GM21737 (cell line): ENCODE results near the gene PAK4.
"Not testable (repeated sequence)": the region's sequence is repeated elsewhere in the genome, so short reads cannot be mapped to it uniquely, and the experiment has no call there.

Source experiments
- ATAC-seq: cut with Tn5 transposase; IDR thresholded peaks from one replicate; pipeline ENCODE4 v1.9.1; 2021; ENCODE audit warnings: mild to moderate bottlenecking, moderate library complexity; ENCODE audit not compliant: unreplicated experiment

The PAK4 gene

DNA sequence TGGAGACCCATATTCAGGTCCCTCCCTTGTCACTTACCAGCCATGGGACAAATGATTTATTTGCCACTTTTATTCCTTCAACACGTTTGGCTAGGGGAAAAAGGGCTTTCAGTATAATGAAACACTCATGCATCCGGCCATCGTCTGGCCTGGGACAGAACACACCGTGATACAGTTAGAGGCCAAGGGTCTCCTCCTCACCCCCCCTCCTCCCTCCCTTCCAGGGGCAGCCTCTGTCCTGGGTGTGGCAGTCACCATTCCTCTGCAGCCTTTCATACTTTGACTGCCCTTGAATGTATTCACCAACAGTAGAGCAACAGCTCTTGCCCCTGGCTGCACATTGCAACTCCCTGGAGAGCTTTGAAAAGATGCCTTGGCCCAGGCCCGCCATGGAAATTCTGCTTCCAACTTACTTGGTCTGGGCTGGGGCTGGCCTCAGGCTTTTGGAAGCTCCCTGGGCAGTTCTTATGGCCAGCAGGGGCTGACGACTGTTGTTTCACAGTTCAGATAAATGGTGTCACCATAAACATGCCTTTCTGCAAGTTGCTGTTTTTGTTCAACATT, 3.0 kb downstream of the PAK4 start:
- ATAC-seq: no peak

DNA sequence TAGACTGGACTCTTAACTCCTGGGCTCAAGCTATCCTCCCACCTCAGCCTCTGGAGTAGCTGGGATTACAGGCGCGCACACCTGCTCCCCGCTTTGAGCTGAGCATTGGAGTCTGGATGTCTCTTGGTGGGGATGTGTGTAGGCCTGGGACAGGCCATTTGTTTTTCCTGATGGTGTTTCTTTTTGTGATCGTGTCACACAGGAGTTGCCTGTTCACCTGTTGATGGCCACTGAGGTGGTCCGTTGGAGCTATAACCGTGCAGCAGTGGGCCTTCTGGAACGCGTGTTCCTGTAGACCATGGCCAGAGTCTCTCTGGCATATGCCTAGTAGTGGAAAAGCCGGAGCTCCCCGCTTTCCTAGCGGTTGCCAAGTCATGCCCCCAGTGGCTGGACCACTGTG, 3.5 kb downstream of the PAK4 start:
- no peak for ATAC-seq

DNA sequence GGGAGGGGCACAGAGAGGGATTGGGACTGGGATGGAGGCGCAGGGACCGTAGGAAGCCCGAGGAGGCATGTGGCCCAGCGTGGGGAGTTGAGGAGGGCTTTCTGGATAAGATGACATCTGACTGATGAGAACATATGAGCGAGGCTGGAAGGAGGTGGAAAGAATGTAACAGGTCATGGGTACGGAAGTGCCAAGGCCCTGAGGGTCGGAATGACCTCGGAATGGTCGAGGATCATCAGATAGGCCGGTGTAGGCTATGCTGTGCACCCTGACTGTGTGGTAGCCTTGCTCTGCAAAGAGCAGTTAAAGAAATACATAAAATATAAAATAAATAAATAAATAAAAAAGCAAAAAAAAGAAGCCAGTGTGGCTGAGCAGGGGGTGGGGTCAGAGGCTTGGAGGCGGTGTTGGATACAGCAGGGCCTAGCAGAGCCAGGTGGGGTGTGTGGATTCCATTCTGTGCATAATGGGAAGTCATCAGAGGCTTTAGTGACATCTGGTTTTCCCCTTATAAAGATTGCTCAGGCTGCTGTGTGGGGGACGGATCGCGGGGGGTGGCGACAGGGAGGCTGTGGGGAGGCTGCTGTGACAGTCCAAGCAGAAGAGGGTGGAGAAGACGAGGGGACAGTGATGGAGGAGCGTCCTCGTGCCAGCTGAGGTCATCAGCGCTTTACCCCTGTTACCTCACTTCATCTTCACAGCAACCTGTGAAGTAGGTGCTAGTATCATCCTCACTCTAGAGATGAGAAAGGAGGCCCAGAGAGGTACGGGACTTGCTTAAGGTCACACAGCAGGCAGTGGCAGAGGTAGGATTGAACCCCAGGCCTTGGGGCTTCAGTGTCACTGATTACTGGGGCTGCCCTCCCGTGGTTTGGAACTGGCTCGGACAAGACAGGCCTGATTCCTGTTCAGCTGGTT, 5.0 kb downstream of the PAK4 start:
- no peak for ATAC-seq

DNA sequence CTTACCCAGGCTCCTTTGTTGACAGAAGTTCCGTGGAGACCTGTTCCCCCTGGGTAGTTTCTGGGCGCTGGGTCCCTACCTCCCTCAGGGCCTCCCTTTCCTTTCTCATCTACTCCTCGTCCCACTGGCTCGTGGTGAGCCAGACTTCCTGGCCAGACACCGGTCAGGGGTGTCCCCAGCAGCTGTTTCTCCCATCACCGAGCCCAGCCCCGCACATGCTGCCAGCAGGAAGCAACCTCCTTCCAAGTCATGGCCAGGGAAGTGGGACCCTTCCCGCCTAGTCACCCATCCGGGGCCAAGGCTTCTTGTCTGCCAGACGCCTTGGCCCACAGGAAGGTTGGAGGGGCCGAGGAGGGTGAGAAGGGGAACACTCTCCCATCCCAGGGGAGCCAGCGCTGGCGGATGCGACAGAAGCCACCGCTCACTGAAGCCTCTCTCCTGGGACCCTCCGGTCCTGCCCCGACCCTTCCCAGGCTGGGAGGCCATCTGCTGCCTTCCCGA, 5.7 kb downstream of the PAK4 start:
- no peak for ATAC-seq

DNA sequence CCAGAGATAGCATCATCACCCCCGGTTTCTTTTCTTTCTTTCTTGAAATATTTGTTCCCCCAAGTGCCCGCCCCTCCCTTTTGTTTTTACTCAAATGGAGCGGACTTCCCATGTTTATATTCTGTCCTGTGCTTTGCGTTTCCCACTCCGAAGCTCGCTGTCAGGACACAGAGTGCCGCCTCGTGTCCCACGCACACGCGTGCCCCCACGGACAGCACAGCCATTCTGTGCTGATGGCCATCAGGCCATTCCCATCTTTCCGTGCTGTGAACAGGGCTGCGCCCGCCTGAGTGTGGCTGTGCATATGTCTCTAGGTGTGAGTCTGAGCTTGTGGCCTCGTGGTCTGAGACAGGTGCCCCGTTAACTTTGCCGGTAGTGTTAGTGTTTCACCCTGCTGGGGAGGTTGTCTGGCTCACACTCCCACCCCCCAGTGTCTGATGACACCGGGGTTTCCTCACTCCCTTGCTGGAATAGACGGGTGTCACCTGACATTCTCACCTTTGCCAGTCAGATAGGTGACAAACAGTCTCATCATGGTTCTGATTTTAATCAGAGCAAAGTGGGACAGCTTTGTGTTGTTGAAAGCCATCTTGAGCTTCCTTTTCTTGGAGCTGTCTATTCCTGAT, 6.9 kb downstream of the PAK4 start:
- no peak for ATAC-seq

DNA sequence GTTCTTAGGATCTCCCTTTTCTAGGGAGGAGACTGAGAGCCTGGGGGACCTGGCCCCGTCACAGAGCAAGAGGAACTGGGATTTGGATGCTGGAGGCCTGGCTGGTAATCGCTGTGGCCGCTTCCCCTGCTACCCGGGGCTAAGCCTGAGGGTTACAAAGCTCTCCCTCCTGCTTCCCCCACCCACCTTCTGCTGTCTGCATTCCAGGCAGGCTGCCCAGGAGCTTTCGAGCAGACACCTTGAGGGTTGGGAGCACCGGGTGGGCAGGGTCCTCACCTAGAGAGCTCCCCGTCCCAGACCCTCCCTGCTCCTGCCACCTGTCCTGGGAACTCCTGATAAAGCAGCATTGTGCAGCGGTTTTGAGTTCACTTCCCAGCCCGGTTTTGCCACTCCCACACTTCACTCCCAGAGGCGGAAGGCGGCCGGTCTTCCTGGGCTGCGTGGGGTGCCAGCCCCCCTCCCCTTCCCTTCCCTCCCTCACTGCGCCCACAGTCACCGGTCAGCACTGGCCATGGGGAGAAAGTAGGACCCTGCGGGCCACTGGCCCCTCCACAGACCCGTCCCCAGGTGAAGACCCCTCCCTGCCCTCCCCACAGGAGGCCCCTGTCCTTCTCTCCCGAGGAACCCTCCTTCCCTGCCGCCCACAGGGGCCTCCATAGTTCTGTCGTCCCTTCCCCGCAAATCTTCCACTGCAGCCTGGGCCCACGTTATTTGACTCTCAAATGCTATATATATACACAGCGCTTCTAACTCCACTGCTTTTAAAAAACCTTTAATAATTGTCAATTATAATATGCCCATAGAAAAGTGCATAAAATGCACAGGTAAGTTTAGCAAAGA, 8.1 kb downstream of the PAK4 start:
- no peak for ATAC-seq

DNA sequence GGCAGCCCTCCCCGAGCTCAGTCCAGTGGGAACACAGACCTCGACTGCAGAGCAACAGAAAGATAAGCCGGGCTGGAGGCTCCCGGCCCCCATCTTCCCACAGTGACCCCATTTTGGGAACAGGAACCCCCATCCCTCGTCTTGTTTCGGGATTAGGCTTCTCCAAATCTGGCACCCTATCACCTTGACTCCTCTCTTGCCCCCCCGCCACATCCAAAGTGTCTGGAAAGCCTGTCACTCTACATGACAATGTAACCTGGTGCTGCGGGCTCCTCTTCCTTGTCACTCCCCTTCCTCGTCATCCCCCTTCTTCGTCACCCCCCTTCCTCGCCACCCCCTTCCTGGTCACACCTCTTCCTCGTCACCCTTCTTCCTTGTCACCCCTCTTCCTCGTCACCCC, 10.1 kb downstream of the PAK4 start:
- ATAC-seq: no peak

DNA sequence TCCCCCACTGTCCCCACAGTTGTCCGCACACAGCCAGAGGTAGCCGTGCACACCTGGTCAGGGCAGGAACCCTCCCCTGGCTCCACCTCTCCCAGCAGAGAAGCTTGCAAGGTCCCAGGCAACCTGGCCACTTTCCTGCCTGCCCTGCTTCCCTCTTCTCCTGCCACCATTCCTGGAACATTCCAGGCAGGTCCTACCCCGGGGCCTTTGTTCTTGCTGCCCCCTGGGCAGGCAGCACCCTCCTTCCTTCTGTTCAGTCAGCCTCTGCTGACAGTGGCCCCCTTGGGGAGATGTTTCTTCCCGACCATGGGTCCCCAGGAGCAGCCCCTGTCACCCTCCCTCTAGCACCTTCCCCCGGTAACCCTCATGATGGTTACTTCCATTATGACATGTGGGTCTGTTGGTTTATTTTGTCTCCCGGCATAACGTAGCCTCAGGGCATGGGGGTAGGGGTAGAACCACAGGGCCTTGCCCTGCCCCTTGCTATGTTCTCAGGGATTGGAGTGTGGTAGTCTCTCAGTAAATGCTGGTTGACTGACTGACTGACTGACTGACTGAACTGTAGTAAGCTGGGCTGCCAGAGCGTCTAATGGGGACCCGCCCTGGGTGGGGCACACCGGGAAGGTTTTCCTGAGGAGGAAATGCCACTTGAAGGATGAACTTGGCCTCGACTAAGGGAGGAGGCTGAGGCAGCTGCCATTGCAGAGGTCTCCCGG, 10.8 kb downstream of the PAK4 start:
- ATAC-seq: no peak

DNA sequence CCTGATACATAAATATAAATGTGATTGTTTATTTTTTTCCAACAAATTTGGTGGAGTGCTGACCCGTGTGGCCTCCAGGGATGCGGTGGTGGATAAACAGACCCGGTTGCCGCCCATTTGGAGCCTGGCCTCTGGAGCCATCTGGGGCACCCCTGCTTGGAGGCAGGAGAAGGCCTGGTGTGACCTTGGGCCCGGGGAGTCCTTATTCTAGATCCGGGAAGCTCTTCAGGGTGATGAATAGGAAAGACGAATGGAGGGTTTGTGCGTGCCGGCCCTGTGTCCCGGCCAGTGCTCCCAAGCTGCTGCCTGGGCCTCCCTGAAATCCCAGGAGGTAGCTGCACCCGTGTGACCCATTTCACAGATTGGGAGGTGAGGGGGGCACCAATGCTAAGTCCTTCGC, 11.5 kb downstream of the PAK4 start:
- no peak for ATAC-seq

DNA sequence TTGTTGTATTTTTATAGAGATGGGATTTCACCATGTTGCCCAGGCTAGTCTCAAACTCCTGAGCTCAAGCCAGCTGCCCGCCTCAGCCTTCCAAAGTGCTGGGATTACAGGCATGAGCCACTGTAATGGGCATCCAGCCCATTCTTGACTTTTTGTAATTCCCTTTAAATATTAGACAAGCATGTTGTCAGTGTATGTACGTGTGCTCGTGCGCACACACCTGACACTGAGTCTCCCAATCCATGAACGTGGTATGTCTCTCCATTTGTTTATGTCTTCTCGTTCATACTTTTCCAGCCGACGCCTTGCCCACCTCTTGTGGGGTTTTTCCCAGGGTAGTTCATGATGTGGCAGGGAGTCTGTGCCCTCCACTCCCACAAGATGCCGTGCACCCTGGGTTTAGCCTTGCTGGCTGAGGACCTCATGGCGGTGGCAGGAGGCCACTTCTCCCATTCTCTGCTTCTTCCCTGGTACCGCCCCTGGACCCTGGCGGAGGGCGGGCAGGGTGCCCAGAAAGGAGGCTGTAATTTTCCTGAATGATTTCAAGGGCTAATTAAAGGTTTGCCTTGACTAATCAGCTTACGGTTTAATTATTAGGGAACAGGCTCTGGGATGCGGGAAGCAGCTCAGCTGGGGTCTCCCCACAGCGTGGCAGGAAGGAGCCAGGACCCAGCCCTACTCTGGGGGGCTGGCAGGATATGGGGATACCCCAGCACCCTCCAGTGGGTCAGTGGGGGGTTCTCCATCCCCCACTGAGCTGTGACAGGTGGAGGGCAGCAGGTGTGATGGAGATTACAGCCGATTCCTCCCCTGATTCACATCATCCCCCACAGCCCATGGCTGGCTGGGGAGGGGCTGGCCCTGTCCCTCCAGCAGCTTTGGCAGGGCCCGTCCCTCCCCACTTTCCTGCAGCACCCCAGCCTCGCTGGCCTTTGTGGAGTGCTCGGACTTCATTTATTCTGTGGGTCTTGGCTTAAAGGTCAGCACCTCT, 12.9 kb downstream of the PAK4 start:
- no peak for ATAC-seq

DNA sequence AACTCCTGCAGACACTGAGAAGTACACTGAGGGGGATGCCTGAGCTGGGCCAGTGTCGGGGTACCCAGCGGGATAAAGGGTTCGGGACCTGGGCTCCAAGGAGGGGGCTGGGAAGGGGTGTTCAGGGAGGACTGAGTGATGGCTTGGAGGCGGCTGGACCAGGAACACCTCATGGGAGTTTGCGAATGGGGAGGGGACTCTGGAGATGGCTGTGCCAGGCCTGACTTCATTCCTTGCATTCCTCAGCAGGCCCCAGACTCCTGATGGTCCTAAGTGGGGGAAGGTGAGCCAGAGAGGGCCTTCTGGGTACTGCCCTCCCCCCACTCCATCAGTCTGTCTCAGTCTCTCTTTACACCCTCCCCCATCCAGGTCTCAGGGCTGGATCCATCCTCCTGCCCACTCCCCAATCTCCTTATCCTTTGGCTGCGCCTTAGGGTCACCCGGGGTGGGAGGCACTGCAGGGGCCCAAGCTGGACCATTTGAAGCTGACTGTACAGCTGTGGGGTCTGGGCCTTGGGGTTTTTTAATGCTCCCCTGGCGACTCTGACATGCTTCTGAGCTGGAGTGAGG, 13.8 kb downstream of the PAK4 start:
- no peak for ATAC-seq

DNA sequence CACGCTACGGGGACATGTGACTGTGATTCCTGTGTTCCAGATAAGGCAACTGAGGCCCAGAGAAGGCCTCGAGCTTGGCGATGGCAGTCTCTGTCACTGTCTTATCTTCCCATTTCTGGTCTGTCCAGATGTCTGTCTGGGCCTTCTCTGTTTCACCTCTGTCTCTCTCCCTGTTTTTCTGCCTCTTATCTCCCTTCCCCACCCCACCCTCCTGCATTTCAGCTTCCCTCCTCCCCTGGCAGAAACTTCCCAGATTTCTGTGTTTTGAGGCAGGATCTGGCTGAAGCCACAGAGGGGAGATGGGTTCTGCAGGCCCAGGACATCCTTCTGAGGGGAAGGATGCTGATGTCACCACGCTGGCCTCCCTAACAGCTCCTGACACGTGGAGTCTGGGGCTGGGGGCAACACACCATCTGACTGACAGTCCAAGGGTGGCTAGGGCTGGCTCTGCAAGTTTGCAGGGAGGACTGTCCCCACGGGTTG, 14.4 kb downstream of the PAK4 start:
- ATAC-seq: no peak

DNA sequence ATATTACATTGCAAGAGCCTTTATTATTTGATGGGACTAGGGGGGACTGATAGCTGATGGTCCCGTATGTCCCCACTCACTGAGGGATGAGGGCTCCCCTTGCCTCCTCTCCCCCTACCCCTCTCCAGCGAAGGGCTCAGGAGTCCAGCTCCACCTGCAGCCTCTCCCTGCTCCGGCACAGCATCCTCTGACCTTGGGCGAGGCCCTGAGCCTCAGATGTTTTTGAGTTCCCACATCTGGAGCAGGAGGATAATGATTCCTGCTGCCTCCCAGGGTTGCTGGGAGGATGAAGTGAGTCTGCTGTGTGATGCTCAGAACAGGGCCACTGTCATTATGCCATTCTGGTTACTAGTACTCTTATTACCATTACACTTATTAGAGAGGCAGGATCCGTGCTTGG, 15.0 kb downstream of the PAK4 start:
- no peak for ATAC-seq

DNA sequence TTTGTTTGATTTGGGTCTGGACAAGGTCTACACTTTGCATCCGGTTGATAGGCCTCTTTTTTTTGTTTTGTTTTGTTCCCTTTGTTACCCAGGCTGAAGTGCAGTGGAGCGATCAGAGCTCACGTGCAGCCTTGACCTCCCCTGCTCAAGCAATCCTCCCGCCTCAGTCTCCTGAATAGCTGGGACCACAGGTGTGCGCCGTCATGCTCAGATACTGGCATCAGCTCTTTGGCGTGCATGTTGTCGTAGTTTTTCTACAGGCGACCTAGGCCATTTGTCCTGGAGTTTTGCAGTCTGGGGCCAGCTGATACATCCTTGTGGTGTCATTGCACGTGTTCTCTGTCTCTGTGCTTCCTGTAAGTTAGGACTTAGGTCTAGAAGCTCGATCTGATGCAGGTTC, 16.3 kb downstream of the PAK4 start:
- ATAC-seq: no peak

DNA sequence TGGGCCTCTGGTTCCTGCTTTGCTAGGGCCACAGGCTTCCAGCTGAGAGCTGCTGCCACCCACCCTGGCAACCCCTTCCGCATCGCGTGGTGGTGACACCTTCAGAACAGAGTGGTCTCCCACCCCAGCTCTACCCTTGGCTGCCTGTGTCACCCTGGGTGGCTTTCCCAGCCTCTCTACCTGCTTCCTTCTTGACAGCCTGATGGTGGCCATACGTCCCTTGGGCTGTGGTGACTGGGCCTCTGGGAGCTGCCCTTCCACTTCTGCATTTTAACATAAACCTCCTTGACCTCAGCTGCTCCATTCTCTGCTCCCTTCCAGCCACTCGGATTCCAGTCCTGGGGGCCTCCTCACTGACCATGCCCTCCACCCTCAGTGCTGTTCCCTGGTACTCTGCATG, 17.0 kb downstream of the PAK4 start:
- ATAC-seq: no peak

DNA sequence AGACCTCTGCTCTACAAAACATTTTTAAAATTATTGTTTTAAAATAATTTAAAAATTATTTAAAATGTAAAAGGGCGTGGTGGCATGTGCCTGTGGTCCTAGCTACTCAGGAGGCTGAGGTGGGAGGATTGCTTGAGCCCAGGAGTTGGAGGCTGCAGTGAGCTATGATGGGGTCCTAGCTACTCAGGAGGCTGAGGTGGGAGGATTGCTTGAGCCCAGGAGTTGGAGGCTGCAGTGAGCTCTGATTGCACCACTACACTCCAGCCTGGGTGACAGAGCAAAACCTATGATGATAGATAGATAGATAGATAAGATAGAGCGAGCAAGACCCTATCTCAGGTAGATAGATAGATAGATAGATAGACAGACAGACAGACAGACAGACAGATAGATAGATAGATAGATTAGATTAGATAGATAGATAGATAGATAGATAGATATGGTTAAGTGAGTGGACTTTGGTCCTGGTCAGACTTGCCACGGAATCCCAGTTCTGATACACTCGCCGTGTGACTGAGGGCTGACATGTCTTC, 18.2 kb downstream of the PAK4 start:
- ATAC-seq: not testable (repeated sequence)

DNA sequence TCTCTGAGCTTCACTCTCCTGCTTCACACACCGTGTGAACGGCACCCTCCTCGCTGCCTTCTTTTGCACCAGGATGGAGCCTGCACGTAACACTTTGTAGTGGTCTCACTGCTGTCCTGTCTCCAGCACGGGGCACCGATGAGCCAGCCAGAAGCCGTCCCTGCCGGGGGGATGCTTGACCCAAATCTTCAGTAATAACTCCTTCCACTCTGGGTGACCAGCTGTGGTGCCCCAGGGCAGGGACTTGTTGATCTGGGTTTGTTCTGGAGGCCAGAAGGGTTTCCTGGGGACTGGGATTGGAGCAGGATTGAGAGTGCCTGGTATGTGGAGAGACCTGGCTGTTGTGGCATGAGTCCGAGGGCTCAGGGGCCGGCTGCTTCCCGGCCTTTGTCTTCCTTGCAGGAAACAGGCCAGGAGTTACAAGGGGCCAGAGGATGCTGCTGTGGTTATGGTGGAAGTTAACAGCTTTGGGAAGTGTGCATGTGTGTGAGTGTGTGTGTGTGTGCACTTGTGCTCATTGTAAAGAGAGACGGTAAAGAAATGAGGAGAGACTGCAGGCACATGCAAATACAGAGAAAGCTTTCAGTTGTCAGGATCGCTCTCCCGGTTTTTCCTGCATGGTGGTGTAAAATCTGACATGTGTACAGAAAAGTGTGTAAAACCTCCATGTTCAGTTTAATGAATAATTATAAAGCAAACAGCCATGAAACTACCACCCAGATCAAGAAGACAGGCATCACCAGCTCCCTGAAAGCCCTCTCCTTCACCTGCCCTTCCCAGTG, 18.9 kb downstream of the PAK4 start:
- no peak for ATAC-seq
